Spinal cord (tissue), 10 donors: ENCODE data around the gene VASH2. TPM values are rescaled to one million over a fixed set of nuclear protein-coding genes. Genes with fewer than 3 reads are reported as not detected.

ENCODE experiments used
- DNase-seq, 6 donors: peaks; one replicate each; pipeline versions ENCODE4 v3.0.0 to v3.0.0-alpha.2; 2013 to 2015; ENCODE audit warnings: low spot score in 6 of 6, low read depth in 4 of 6
- H3K27ac ChIP-seq: one replicate; pipeline ENCODE4 v1.5.1; 2013; ENCODE audit warnings: low read depth, low read length, control low read depth
- H3K27me3 ChIP-seq: one replicate; pipeline ENCODE4 v1.6.1; 2013; ENCODE audit warnings: low read length; ENCODE audit not compliant: control insufficient read depth, insufficient read depth
- H3K36me3 ChIP-seq: one replicate; pipeline ENCODE4 v1.6.1; 2013; ENCODE audit warnings: low read length; ENCODE audit not compliant: control insufficient read depth, insufficient read depth
- H3K4me1 ChIP-seq: one replicate; pipeline ENCODE4 v1.6.1; 2013; ENCODE audit warnings: low read length; ENCODE audit not compliant: control insufficient read depth, insufficient read depth
- H3K4me3 ChIP-seq: one replicate; pipeline ENCODE4 v1.5.1; 2013; ENCODE audit warnings: low read depth, low read length, control low read depth
- H3K9me3 ChIP-seq: one replicate; pipeline ENCODE4 v1.6.1; 2013; ENCODE audit warnings: low read length; ENCODE audit not compliant: control insufficient read depth, insufficient read depth
- WGBS: methylation state at CpG from one replicate; pipeline ENCODE4 v1.1.5; 2013; ENCODE audit warnings: missing lambda C conversion rate; ENCODE audit not compliant: insufficient coverage; 5-methylcytosine and 5-hydroxymethylcytosine counted together
- polyA plus RNA-seq, 2 donors: library from polyadenylated mRNA; unstranded; fragments of 120-200 nt; gene quantifications; one replicate each; pipeline ENCODE4 v1.2.1, GENCODE V29; 2013; ENCODE audit not compliant: insufficient read length in 2 of 2
- total RNA-seq, 2 donors: library from RNA; depleted of rRNA in 1 of 2; stranded (reverse); fragments of 120-200 nt in 1 of 2; fragments of >200 nt in 1 of 2; gene quantifications; one replicate each; pipeline versions ENCODE4 v1.2.3 to v1.2.4, GENCODE V29; 2013 to 2014
- donor health status: healthy.

VASH2 gene
- total and polyA plus RNA-seq, 4 donors, result 9.0 to 24.7 (median 15.3) TPM

GRCh38 chr1:212928323-212929291, 21.7 kb upstream of the VASH2 start:
- no peaks in the 10 kb centered on the region for H3K27me3 ChIP-seq
- H3K36me3 ChIP-seq, result no peaks in the 10 kb centered on the region
- 29% methylated on average over 10 of the region's 10 CpGs for WGBS
- peak in 2 of 6 donors; percentile 3 to 23 for DNase-seq
- H3K27ac ChIP-seq, result no peak overlapping the region
- H3K4me3 ChIP-seq, result no peak overlapping the region
- H3K4me1 ChIP-seq, result peaks cover 4% of the 10 kb centered on the region
- H3K9me3 ChIP-seq, result no peaks in the 10 kb centered on the region

- Histone ChIP-seq H3K4me1 (peaks cover 4% of the 10 kb centered on the region), H3K27me3 (no peaks in the 10 kb centered on the region), H3K36me3 (no peaks in the 10 kb centered on the region), H3K27ac (no peak overlapping the region), H3K9me3 (no peaks in the 10 kb centered on the region), H3K4me3 (no peak overlapping the region)
- WGBS, result 83% methylated on average over 8 of the region's 10 CpGs
- no peak for DNase-seq
Measured at GRCh38 chr1:212930986-212931678, 19.2 kb upstream of the VASH2 start.

GRCh38 chr1:212933815-212934471, 16.4 kb upstream of the VASH2 start:
- no peak overlapping the region for H3K27ac ChIP-seq
- no peaks in the 10 kb centered on the region for H3K4me1 ChIP-seq
- no peaks in the 10 kb centered on the region for H3K9me3 ChIP-seq
- H3K27me3 ChIP-seq, result no peaks in the 10 kb centered on the region
- no peak overlapping the region for H3K4me3 ChIP-seq
- WGBS, result no CpG with 5 or more reads among the region's 1 CpG
- H3K36me3 ChIP-seq, result no peaks in the 10 kb centered on the region
- no peak for DNase-seq

GRCh38 chr1:212935387-212935981, 14.9 kb upstream of the VASH2 start:
- 100% methylated on average over 3 of the region's 7 CpGs for WGBS
- Histone ChIP-seq H3K4me3 (no peak overlapping the region), H3K36me3 (no peaks in the 10 kb centered on the region)

DNA sequence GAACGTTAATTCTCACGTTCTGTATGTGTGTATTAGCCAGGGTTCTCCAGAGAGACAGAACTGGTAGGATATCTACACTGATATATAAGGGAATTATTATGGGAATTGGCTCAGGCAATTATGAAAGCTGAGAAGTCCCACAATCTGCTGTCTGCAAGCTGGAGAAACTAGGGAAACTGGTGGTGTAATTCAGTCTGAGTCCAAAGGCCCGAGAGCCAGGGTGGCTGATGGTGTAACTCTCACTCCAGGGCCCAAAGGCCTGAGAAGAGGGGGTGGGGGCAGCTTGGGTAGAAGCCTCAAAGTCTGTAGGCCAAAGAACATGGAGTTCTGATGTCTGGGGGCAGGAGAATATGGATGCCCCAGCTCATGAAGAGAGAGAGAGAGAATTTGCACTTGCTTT, 13.3 kb upstream of the VASH2 start:
- peak in 1 of 6 donors; percentile 27 for DNase-seq
- H3K4me3 ChIP-seq, result no peak overlapping the region
- 92% methylated on average over 3 of the region's 3 CpGs for WGBS
- no peaks in the 10 kb centered on the region for H3K36me3 ChIP-seq
- H3K27me3 ChIP-seq, result no peaks in the 10 kb centered on the region
- H3K4me1 ChIP-seq, result no peaks in the 10 kb centered on the region
- peaks cover 9% of the 10 kb centered on the region for H3K9me3 ChIP-seq
- no peak overlapping the region for H3K27ac ChIP-seq

More at GRCh38 chr1:212935387-212935981, 14.9 kb upstream of the VASH2 start:
- H3K27ac ChIP-seq, result no peak overlapping the region
- H3K4me1 ChIP-seq, result no peaks in the 10 kb centered on the region
- DNase-seq, result no peak
- H3K9me3 ChIP-seq, result peaks cover 6% of the 10 kb centered on the region
- no peaks in the 10 kb centered on the region for H3K27me3 ChIP-seq

GRCh38 chr1:212938846-212939245, 11.5 kb upstream of the VASH2 start:
- WGBS, result 88% methylated on average over 4 of the region's 6 CpGs
- Histone ChIP-seq H3K27me3 (no peaks in the 10 kb centered on the region), H3K27ac (no peak overlapping the region), H3K9me3 (peaks cover 9% of the 10 kb centered on the region), H3K36me3 (no peaks in the 10 kb centered on the region), H3K4me1 (no peaks in the 10 kb centered on the region), H3K4me3 (no peak overlapping the region)
- DNase-seq, result no peak

- Histone ChIP-seq H3K4me3 (no peak overlapping the region), H3K4me1 (no peaks in the 10 kb centered on the region), H3K27ac (no peak overlapping the region), H3K27me3 (no peaks in the 10 kb centered on the region), H3K36me3 (no peaks in the 10 kb centered on the region), H3K9me3 (peaks cover 9% of the 10 kb centered on the region)
- DNase-seq, result no peak
- WGBS, result no CpG with 5 or more reads among the region's 1 CpG
Measured at GRCh38 chr1:212941452-212941851, 8.9 kb upstream of the VASH2 start.

DNA sequence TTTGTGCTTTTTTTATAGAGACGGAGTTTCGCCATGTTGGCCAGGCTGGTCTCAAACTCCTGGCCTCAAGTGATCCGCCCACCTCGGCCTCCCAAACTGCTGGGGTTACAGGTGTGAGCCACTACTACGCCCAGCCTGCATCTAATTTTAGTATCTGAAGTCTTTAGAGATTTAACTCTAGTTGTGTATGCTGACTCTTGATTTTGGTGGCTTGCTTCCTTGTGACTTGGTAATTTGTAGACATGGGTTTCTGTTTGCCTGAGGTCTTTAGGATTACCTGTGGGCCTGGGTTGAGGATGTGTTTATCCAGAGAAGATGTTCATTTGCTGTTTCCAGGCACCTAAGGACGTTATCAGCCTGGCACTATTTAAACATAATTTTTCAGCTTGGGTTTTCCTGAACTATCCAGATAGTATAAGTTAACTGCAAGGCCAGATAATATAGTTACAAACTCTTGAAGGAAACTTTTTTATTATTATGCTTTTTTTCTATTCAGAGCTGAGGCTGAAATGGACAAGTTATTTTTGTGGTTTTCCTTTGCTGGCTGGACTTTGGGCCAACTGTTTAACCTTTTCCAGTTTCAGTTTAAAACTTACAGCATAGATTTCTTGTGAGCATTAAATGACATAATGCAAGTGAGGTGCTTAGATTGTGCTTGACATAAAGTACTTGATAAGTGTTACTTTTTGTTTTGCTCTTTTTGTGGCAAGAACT, 7.5 kb upstream of the VASH2 start:
- DNase-seq, result no peak
- WGBS, result 100% methylated on average over 4 of the region's 6 CpGs
- no peaks in the 10 kb centered on the region for H3K36me3 ChIP-seq
- peaks cover 9% of the 10 kb centered on the region for H3K9me3 ChIP-seq
- H3K27me3 ChIP-seq, result no peaks in the 10 kb centered on the region
- no peak overlapping the region for H3K27ac ChIP-seq
- no peak overlapping the region for H3K4me3 ChIP-seq
- no peaks in the 10 kb centered on the region for H3K4me1 ChIP-seq

DNA sequence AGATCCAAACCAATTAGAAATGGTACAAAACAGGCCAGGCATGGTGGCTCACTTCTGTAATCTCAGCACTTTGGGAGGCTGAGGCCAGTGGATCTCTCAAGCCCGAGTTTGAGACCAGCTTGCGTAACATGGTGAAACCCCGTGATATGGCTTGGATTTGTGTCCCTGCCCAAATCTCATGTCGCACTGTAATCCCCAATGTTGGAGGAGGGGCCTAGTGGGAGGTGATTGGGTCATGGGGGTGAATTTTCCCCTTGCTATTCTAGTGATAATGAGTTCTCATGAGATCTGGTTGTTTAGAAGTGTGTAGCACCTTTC, 7.0 kb upstream of the VASH2 start:
- H3K36me3 ChIP-seq, result no peaks in the 10 kb centered on the region
- no peak overlapping the region for H3K4me3 ChIP-seq
- 96% methylated on average over 4 of the region's 4 CpGs for WGBS
- H3K27ac ChIP-seq, result no peak overlapping the region
- H3K4me1 ChIP-seq, result no peaks in the 10 kb centered on the region
- H3K9me3 ChIP-seq, result peaks cover 9% of the 10 kb centered on the region
- H3K27me3 ChIP-seq, result no peaks in the 10 kb centered on the region
- no peak for DNase-seq
